ENCODE measurements around the gene SORCS3.
"Not testable (repeated sequence)": the region's sequence is repeated elsewhere in the genome, so short reads cannot be mapped to it uniquely, and the experiment has no call there.

SORCS3 gene

DNA sequence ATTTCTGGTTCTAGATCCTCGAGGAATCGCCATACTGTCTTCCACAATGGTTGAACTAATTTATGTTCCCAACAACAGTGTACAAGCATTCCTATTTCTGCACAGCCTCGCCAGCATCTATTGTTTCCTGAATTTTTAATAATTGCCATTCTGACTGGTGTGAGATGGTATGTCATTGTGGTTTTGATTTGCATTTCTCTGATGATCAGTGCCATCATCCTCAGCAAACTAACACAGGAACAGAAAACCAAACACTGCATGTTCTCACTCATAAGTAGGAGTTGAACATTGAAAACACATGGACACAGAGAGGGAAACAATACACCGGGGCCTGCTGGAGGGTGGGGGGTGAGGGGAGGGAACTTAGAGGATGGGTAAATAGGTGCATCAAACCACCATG lies 62.2 kb downstream of the SORCS3 start:
- H3K4me3 Mint-ChIP-seq; H3K36me3 Mint-ChIP-seq; H3K4me1 Mint-ChIP-seq; H3K27ac Mint-ChIP-seq; H3K9me3 Mint-ChIP-seq; ATAC-seq; DNase-seq (ENCODE audit: low spot score in 2 of 2): not testable (repeated sequence)

DNA sequence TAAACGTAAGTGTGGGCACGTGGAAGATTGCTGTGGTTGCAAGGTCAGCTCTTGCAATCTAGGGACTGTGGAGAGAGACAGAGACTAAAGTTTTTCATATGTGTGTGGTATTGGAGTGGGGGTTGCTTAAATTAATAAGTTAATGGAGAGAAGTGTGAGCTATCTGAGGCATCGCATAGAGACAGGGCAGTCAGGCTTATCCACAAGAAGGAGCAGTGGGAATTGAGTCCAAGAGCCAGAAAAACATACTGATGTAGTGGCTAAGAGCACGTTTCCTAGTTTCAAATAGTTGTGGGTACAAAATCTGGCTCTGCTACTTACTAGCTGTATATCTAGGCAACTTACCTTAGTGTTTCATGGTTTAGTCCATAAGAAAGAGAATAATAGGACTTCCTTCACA lies 65.8 kb downstream of the SORCS3 start:
- Mint-ChIP-seq H3K4me3 (no peak overlapping the region), H3K4me1 (no peaks in the 10 kb centered on the region), H3K36me3 (no peaks in the 10 kb centered on the region), H3K27ac (no peak overlapping the region), H3K9me3 (no peaks in the 10 kb centered on the region)
- DNase-seq (ENCODE audit: low spot score in 2 of 2): no peak
- ATAC-seq: no peak

DNA sequence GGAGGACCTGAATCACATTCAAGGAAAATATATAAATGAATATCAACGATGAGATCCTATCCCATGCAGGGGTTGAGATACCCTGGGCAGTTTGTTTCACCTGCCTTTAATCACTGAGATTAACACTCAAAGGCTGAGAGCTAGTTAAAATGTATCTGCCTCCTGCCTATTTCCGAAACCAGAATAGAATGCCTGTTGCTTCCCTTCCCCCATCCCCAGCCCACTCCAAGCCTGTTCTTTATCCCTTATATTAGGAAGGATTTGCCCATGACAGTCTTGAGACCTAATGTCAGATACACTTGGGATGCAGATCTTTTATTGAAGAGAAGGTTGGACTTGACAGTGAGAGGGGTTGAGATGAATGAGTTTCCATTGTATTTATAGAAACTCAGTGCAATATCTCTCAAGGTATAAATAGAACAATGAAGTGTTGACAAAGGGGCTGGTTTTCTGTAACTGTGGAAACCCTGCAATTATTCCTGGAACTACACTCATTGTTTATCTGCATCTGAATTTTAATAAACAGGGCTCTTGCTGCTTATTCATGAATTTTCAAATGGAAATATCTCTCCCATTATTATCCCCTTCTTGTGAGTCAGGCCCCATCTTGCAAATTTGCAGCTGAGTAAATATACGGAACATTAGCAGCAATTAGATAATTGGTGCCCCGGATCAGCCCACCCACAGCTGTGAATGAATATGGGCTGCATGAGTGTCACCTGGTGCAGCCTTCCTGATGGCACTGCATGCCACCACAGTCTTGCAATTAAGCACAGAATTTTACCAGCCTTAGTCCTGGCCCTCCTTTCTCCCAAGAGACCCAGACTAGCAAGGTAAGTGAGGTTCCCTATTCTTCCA lies 66.7 kb downstream of the SORCS3 start:
- Mint-ChIP-seq H3K4me3 (no peak overlapping the region), H3K4me1 (no peaks in the 10 kb centered on the region), H3K36me3 (no peaks in the 10 kb centered on the region), H3K9me3 (no peaks in the 10 kb centered on the region), H3K27ac (no peak overlapping the region)
- DNase-seq (ENCODE audit: low spot score in 2 of 2) (no peak), ATAC-seq (no peak)

DNA sequence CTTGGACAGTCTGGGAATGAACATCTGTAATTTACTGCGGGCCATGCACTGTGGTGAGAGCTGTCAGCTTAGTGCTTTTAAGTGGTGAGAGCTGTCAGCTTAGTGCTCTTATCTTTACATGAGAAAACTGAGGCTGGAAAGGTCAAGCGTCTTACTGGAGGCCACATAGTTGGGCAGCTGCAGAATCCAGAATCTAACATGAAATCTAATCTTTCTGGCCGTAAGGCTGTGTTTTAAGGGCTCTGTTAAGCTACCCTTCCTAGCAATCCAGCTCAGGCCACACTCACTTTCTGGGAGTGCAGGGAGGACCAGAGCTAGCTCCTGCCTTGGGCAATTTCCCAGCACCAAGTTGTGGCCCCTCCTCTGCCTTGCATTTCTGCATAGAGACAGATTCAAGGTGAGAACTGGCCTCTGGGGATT lies 70.2 kb downstream of the SORCS3 start:
- DNase-seq (ENCODE audit: low spot score in 2 of 2) (no peak), ATAC-seq (no peak)
- no peak overlapping the region for H3K27ac Mint-ChIP-seq
- no peaks in the 10 kb centered on the region for H3K9me3 Mint-ChIP-seq
- no peaks in the 10 kb centered on the region for H3K36me3 Mint-ChIP-seq
- no peaks in the 10 kb centered on the region for H3K4me1 Mint-ChIP-seq
- H3K4me3 Mint-ChIP-seq: no peak overlapping the region

DNA sequence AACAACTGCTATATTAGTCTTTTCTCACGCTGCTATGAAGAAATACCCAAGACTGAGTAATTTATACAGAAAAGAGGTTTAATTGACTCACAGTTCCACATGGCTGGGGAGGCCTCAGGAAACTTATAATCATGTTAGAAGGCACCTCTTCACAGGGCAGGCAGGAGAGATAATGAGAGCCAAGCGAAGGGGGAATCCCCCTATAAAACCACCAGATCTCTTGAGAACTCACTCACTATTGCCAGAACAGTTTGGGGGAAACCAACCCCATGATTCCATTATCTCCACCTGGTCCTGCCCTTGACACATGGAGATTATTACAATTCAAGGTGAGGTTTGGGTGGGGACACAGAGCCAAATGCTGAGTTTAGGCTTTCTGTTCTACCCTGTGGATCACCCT lies 89.5 kb downstream of the SORCS3 start:
- DNase-seq (ENCODE audit: low spot score in 2 of 2); H3K36me3 Mint-ChIP-seq; H3K4me3 Mint-ChIP-seq; H3K9me3 Mint-ChIP-seq; H3K4me1 Mint-ChIP-seq; ATAC-seq; H3K27ac Mint-ChIP-seq: not testable (repeated sequence)

DNA sequence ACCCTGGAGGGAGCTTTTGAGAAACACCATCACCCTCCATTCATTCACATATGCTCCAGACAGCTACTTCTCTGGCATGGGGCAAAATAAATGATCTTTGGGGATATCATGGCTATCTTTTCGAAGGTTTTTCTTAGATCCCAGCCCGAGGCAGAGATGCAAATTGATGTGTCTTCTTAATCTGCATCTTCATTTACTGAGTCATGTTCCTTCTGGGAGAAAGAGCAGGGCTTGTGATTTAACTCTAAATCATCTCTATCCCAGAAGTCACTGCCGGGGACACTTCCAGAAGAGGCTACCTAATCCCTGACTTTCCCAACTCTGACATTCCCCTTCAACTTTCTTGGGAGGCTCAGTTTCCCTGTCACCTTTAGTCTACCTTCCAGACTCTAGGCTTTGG lies 90.1 kb downstream of the SORCS3 start:
- H3K4me3 Mint-ChIP-seq: no peak overlapping the region
- no peaks in the 10 kb centered on the region for H3K4me1 Mint-ChIP-seq
- ATAC-seq: no peak
- H3K27ac Mint-ChIP-seq: no peak overlapping the region
- H3K36me3 Mint-ChIP-seq: no peaks in the 10 kb centered on the region
- DNase-seq (ENCODE audit: low spot score in 2 of 2): no peak
- H3K9me3 Mint-ChIP-seq: peaks cover 5% of the 10 kb centered on the region

DNA sequence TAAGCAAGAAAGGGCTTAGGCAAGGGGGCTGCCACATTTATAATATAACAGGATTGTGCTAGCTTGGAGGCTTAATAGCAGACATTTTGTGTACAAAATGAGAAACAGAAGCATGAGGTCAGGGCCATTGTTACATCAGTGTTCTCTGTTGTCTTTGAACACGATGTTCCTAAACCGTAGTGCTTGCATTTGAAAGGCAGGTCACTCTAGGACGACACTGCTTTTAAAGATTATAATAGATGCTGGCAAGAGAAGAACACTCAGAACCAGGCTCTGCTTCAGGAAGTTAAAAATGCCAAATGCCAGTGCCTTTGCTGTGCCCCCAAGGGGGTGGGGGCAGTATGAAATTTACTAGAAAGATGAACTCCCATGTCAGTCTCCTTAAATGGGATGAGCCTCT lies 91.1 kb downstream of the SORCS3 start:
- no peak for DNase-seq (ENCODE audit: low spot score in 2 of 2)
- peaks cover 5% of the 10 kb centered on the region for H3K9me3 Mint-ChIP-seq

DNA sequence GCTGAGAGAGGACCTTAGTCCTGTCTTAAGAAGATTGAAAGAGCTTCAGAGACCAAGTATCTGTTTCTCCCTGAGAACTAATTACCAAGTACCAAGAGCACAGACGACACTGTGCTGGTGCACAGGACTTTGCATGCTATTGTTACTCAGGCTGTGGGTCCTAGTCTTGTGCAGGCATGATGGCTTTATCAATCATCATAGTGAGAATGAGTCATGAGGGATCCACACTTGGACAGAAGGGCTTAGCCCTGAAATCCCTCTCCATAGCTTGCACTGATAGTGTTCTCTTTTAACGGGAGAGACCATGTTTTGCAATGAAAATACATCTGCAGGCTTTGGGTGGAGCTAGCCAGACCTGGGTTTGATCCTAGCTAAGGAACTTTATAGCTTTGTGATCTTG lies 93.3 kb downstream of the SORCS3 start:
- H3K4me1 Mint-ChIP-seq: no peaks in the 10 kb centered on the region
- no peaks in the 10 kb centered on the region for H3K36me3 Mint-ChIP-seq
- no peak overlapping the region for H3K27ac Mint-ChIP-seq
- no peak overlapping the region for H3K4me3 Mint-ChIP-seq
- no peaks in the 10 kb centered on the region for H3K9me3 Mint-ChIP-seq
- ATAC-seq (no peak), DNase-seq (ENCODE audit: low spot score in 2 of 2) (no peak)

More for the DNA sequence above, 91.1 kb downstream of the SORCS3 start:
- Mint-ChIP-seq H3K4me1 (no peaks in the 10 kb centered on the region), H3K36me3 (no peaks in the 10 kb centered on the region), H3K4me3 (no peak overlapping the region), H3K27ac (no peak overlapping the region)
- no peak for ATAC-seq

DNA sequence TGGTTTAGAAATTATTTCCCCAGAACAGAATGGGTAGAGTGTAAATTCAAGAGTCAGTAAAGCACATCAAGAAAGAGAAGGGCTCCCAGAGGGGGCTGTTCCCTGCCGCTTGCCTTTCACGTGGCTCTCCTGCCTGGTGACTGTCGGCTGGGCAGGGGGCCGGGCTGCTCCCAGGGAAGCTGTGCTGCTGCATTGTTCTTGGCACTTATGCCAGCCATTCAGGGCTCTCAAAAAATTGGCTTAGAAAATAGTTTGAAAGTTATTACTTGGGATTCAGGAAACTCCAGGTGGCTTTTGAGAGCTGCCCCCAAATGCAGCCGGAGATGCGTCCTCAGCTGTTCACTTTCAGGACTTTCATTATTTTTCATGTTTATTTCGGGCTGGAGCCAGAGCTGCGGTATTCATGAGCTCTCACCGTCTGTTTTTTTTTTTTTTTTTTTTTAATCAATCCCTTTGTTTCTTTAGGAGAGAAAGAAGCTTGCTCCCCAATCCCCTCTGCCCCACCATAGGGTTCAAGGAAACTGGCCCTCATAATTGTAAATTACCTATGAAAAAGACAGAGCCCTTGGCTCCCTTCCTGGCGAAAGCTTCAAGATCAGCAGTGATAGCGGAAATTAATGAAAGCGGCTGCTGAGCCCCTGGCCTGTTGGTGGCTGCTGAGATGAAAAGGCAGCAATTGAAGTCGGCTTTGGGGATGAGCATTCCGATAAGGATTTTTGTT lies 94.1 kb downstream of the SORCS3 start:
- no peak for ATAC-seq
- no peak overlapping the region for H3K27ac Mint-ChIP-seq
- H3K4me3 Mint-ChIP-seq: no peak overlapping the region
- no peaks in the 10 kb centered on the region for H3K36me3 Mint-ChIP-seq
- H3K4me1 Mint-ChIP-seq: no peaks in the 10 kb centered on the region
- H3K9me3 Mint-ChIP-seq: no peaks in the 10 kb centered on the region
- DNase-seq (ENCODE audit: low spot score in 2 of 2): no peak

DNA sequence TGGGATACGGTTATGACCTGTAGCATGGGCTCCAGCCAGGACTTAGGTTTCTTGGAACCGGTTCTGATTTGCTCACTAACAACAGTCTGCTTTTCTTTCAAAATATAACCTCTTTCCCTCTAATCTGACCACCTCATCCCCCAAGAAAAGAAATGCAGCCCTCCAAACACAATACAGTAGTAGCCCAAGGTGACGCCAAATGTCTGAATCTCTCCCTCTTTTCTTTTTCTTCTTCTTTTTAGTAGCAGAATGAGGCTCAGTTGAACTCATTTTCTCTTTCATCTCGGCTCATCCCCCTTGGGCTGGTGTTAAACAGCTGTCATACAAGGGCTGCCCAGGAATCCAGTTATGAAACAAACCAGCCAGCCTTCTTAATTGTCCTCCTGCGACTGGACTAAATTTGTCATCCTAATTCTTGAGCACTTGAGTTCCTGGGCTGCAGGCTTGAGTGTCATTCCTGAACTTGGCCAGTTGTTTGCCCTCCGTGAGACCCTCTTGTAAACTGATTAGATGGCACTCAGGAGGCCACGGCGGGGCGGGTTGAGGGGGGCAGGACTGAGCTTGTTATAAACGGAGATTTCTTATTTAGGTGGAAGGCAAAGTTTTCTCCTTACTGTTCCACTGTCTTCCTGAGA lies 94.8 kb downstream of the SORCS3 start:
- Mint-ChIP-seq H3K27ac (no peak overlapping the region), H3K4me1 (no peaks in the 10 kb centered on the region), H3K36me3 (no peaks in the 10 kb centered on the region), H3K4me3 (no peak overlapping the region), H3K9me3 (no peaks in the 10 kb centered on the region)
- ATAC-seq: no peak
- DNase-seq (ENCODE audit: low spot score in 2 of 2): no peak

DNA sequence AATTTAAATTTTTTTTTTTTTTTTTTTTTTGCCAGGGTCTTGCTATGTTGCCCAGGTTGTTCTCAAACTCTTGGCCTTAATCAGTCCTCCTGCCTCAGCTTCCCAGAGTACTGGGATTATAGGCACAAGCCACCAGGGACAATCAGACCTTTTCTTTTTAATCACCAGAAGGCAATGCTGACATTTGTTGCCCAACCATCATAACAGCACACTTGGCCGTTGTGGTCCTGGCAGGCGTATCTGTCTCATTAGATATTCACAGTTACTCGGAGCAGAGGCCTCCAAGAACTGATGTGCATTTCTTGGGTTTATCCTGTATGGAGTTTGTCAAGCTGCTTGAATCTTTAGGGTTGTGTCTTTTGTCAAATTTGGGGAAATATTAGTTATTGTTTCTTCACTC lies 100.0 kb downstream of the SORCS3 start:
- H3K27ac Mint-ChIP-seq: no peak overlapping the region
- no peak for DNase-seq (ENCODE audit: low spot score in 2 of 2)

DNA sequence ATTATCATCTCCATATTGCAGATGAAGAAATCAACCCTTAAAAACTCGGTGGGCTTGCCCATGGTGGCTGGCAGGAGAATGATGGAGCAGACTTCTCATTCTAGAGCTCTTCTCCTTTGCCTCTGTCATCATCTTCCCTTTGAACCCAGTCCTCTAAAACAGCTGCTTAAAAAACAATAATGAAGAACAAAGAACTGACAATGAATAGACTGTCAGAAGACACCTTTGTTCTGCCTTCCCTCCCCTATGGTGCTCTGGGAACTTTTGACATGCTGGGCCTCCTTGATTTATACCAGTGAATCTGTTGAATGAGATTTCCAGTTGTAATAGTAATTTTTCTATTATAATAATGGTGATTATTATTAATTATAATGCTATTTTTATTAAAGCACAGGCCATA lies 103.0 kb downstream of the SORCS3 start:
- DNase-seq (ENCODE audit: low spot score in 2 of 2) (no peak), ATAC-seq (no peak)
- no peaks in the 10 kb centered on the region for H3K36me3 Mint-ChIP-seq
- no peak overlapping the region for H3K27ac Mint-ChIP-seq
- H3K9me3 Mint-ChIP-seq: peaks cover 2% of the 10 kb centered on the region
- H3K4me3 Mint-ChIP-seq: no peak overlapping the region
- no peaks in the 10 kb centered on the region for H3K4me1 Mint-ChIP-seq

More for the DNA sequence above, 100.0 kb downstream of the SORCS3 start:
- ATAC-seq: no peak
- Mint-ChIP-seq H3K4me3 (no peak overlapping the region), H3K4me1 (no peaks in the 10 kb centered on the region), H3K9me3 (no peaks in the 10 kb centered on the region), H3K36me3 (no peaks in the 10 kb centered on the region)

DNA sequence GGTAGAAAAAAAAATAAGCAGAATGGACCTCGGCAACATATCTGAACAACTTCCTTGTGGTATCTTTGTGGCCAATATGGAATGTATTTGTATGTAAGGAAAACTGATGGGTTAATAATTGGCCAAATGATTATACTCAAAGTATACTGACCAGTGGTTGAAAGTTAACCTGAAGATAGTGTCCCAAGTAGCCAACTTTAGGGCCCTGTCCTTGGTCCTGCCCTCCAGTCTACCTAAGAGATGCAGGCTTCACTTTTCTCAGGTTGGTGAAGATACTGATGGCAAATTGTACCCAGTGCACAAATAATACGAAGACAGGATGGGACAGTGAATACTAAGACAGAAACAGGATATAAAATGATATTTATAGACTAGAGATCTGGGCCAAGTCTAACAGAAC lies 109.2 kb downstream of the SORCS3 start:
- no peaks in the 10 kb centered on the region for H3K36me3 Mint-ChIP-seq
- no peak overlapping the region for H3K27ac Mint-ChIP-seq
- no peak overlapping the region for H3K4me3 Mint-ChIP-seq
- no peaks in the 10 kb centered on the region for H3K4me1 Mint-ChIP-seq
- H3K9me3 Mint-ChIP-seq: peaks cover 2% of the 10 kb centered on the region
- DNase-seq (ENCODE audit: low spot score in 2 of 2): no peak
- ATAC-seq: no peak

DNA sequence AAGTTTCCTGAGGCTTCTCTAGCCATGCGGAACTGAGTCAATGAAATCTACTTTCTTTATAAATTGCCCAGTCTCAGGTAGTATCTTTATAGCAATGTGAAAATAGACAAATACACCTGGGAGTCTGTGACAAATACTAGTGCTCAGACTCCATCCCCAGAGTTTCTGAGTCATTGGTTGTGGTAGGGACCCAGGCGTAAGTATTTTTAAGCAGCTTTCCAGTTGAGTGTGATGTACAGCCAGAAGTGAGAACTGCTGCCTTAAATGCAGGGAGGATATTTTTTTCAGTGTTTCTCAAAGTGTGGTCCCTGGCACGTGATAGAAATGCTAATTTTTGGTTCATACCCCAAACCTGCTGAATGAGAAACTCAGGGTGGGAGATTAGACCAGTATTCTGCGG lies 121.7 kb downstream of the SORCS3 start:
- H3K36me3 Mint-ChIP-seq: no peaks in the 10 kb centered on the region
- H3K9me3 Mint-ChIP-seq: no peaks in the 10 kb centered on the region
- DNase-seq (ENCODE audit: low spot score in 2 of 2): no peak
- H3K4me3 Mint-ChIP-seq: no peak overlapping the region
- no peaks in the 10 kb centered on the region for H3K4me1 Mint-ChIP-seq
- H3K27ac Mint-ChIP-seq: no peak overlapping the region
- ATAC-seq: no peak

DNA sequence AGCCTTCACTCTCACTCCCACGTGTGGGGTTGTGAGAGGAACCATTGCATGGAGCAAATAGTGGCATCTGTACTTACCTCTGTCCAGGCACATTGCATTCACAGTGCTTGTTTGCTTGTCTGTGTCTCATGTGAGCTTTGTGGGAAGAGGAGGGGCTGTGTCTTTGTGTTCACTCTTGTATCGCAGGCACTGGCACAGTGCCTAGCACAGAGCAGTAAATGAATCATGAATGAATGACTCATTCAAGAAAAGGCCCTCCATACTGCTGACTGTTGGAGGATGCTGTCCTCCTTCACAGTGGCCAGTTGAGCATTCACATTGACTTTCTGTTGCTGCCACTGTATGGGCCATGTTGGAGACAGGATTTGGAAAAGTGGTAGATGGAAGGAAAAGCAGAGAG lies 125.3 kb downstream of the SORCS3 start:
- DNase-seq (ENCODE audit: low spot score in 2 of 2) (no peak), ATAC-seq (peak; percentile 41)
- Mint-ChIP-seq H3K9me3 (no peaks in the 10 kb centered on the region), H3K4me1 (no peaks in the 10 kb centered on the region), H3K27ac (no peak overlapping the region), H3K36me3 (no peaks in the 10 kb centered on the region), H3K4me3 (no peak overlapping the region)

DNA sequence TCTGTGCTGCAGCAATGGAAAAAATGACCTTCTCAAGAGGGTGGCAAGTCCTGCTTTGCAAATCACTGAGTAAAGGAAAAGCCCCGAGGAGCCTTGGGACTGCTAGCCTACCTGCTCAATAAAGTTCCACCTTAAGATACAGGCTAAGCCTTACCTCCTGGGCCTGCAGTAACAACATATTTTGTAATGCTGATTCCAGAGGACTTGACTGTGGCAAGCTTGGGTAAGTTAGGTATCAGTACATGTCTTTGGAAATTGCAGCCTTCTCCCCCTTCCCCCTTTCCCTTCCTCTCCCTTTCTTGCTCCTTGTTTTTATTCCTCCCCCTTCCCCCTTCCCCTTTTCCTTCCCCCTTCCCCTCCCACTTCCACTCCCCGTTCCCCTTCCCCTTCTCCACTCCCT lies 126.2 kb downstream of the SORCS3 start:
- Mint-ChIP-seq H3K4me3 (no peak overlapping the region), H3K4me1 (no peaks in the 10 kb centered on the region), H3K27ac (no peak overlapping the region), H3K36me3 (no peaks in the 10 kb centered on the region), H3K9me3 (no peaks in the 10 kb centered on the region)
- ATAC-seq (no peak), DNase-seq (ENCODE audit: low spot score in 2 of 2) (no peak)

Measured in stimulated activated effector memory CD8-positive, alpha-beta T cell treated with anti-CD3 and anti-CD28 coated beads, Interleukin-12 subunit alpha, Interleukin-12 subunit beta, amount 100 ng/mL, for 72 hours (primary cell).